Mucosa of descending colon (tissue), 3 donors: Measurements from ENCODE around the gene RPTOR. TPM values are rescaled to one million over a fixed set of nuclear protein-coding genes. Genes with fewer than 3 reads are reported as not detected.

Source experiments
- ATAC-seq: fragments of 200-7000 bp; cut with Tn5 transposase; one replicate; pipeline ENCODE4 v1.9.1; 2020; ENCODE audit warnings: mild to moderate bottlenecking, moderate library complexity
- DNase-seq, 3 donors: peaks; one replicate each; pipeline ENCODE4 v3.0.0-alpha.2; 2020
- H3K36me3 ChIP-seq: fragments of 200-600 bp; one replicate; pipeline ENCODE4 v1.8.0; 2021; ENCODE audit warnings: low read depth, mild to moderate bottlenecking
- H3K4me1 ChIP-seq: fragments of 200-600 bp; one replicate; pipeline ENCODE4 v1.8.0; 2021; ENCODE audit warnings: low read depth, mild to moderate bottlenecking
- H3K4me3 ChIP-seq: fragments of 200-600 bp; one replicate; pipeline ENCODE4 v1.8.0; 2021; ENCODE audit warnings: mild to moderate bottlenecking
- H3K9me3 ChIP-seq: fragments of 200-600 bp; one replicate; pipeline ENCODE4 v1.8.0; 2021; ENCODE audit warnings: mild to moderate bottlenecking
- CTCF ChIP-seq: fragments of 200-600 bp; IDR thresholded peaks from one replicate; pipeline ENCODE4 v1.8.0; 2022; ENCODE audit warnings: antibody characterized with exemption, mild to moderate bottlenecking
- intact Hi-C, 2 donors: fragments of 100-400 bp; cut with DNase I in 1 of 2; cut with micrococcal nuclease in 1 of 2; formaldehyde crosslinking; loops; one replicate each; pipeline versions ENCODE4 v1.11.0 to v1.11.1; 2022; cut with DNase I, micrococcal nuclease
- total RNA-seq, 3 donors: library from RNA; stranded (reverse); fragmentation: NEBNext Ultra II Directional in 2 of 3; extraction: Animal tissue kit (Norgen Biotek cat#: 25700) in 2 of 3; gene quantifications; one replicate each; pipeline versions ENCODE4 v1.2.1 to v1.2.4, GENCODE V29; 2021 to 2023
- donor health status: DM: no; HTN: no; CAD: no; lungs with moderate emphysema.
- donor health status: DM: no; HTN: no; CAD: no.
- donor health status: DM: no; HTN: yes; CAD: no.

Gene RPTOR
- total RNA-seq, 3 donors from 2014 or later, result 30.5 to 44.4 (median 37.2) TPM

GRCh38 chr17:80855196-80855947 lies 310.7 kb downstream of the RPTOR start:
- peaks cover 7% of the 10 kb centered on the region for H3K4me1 ChIP-seq
- peak in 2 of 3 donors; percentile 20 to 25 for DNase-seq
- no peaks in the 10 kb centered on the region for H3K9me3 ChIP-seq
- ATAC-seq, result no peak
- H3K36me3 ChIP-seq, result no peaks in the 10 kb centered on the region
- intact Hi-C loops, result no loop called here
- no peak overlapping the region for H3K4me3 ChIP-seq
- TF ChIP-seq CTCF, result no peak

GRCh38 chr17:80855948-80856862 lies 311.6 kb downstream of the RPTOR start:
- no peaks in the 10 kb centered on the region for H3K9me3 ChIP-seq
- DNase-seq (peak in 1 of 3 donors; percentile 71), ATAC-seq (peak; percentile 86)
- H3K4me1 ChIP-seq, result peaks cover 7% of the 10 kb centered on the region
- TF ChIP-seq CTCF, result no peak
- H3K36me3 ChIP-seq, result no peaks in the 10 kb centered on the region
- no peak overlapping the region for H3K4me3 ChIP-seq
- intact Hi-C loops, result no loop called here

GRCh38 chr17:80856863-80857755 lies 312.5 kb downstream of the RPTOR start:
- Histone ChIP-seq H3K4me1 (peaks cover 7% of the 10 kb centered on the region), H3K4me3 (no peak overlapping the region), H3K36me3 (no peaks in the 10 kb centered on the region), H3K9me3 (no peaks in the 10 kb centered on the region)
- ATAC-seq, result no peak
- TF ChIP-seq CTCF, result no peak
- DNase-seq, result peak in 1 of 3 donors; percentile 39
- intact Hi-C loops, result no loop called here

GRCh38 chr17:80857756-80858171 lies 313.1 kb downstream of the RPTOR start:
- intact Hi-C loops, result no loop called here
- H3K4me1 ChIP-seq, result peaks cover 7% of the 10 kb centered on the region
- H3K9me3 ChIP-seq, result no peaks in the 10 kb centered on the region
- ATAC-seq, result no peak
- H3K36me3 ChIP-seq, result no peaks in the 10 kb centered on the region
- no peak for TF ChIP-seq CTCF
- peak in 1 of 3 donors; percentile 40 for DNase-seq
- H3K4me3 ChIP-seq, result no peak overlapping the region
